Suprapubic skin (tissue), 4 donors: ENCODE data around the gene PRSS35. TPM values are rescaled to one million over a fixed set of nuclear protein-coding genes. Genes with fewer than 3 reads are reported as not detected.

Experiments
- DNase-seq, 2 donors: peaks; one replicate each; pipeline ENCODE4 v3.0.0-alpha.2; 2019; ENCODE audit warnings: low spot score in 2 of 2
- H3K27ac ChIP-seq: fragments of 200-600 bp; sonication (generic); one replicate; pipeline ENCODE4 v1.5.1; 2019
- H3K27me3 ChIP-seq: fragments of 200-600 bp; sonication (generic); one replicate; pipeline ENCODE4 v1.5.1; 2019
- H3K36me3 ChIP-seq: fragments of 200-600 bp; sonication (generic); one replicate; pipeline ENCODE4 v1.5.1; 2019
- H3K4me1 ChIP-seq: fragments of 200-600 bp; sonication (generic); one replicate; pipeline ENCODE4 v1.5.1; 2019
- H3K4me3 ChIP-seq: fragments of 200-600 bp; sonication (generic); one replicate; pipeline ENCODE4 v1.5.1; 2019; ENCODE audit warnings: mild to moderate bottlenecking
- H3K9me3 ChIP-seq: fragments of 200-600 bp; sonication (generic); one replicate; pipeline ENCODE4 v1.5.1; 2019
- EP300 ChIP-seq: sonication (generic); formaldehyde crosslinking; IDR thresholded peaks from one replicate; pipeline ENCODE4 v1.6.1; 2017; ENCODE audit warnings: antibody characterized with exemption
- POLR2A ChIP-seq, 2 donors: fragments of 450-650 bp; IDR thresholded peaks; one replicate each; pipeline ENCODE4 v1.6.1; 2017; ENCODE audit warnings: antibody characterized with exemption in 2 of 2, mild to moderate bottlenecking in 2 of 2, moderate library complexity in 2 of 2
- POLR2AphosphoS5 ChIP-seq, 3 donors: sonication (generic); formaldehyde crosslinking; IDR thresholded peaks; one replicate each; pipeline ENCODE4 v1.6.1; 2017; ENCODE audit warnings: antibody characterized with exemption in 3 of 3
- WGBS: methylation state at CpG from one replicate; pipeline ENCODE4 v1.1.5; 2018; 5-methylcytosine and 5-hydroxymethylcytosine counted together
- total RNA-seq, 4 donors: library from RNA; depleted of rRNA; stranded (reverse); fragments of >200 nt; gene quantifications; one replicate each; pipeline ENCODE4 v1.1.0, GENCODE V29; 2016
- TF ChIP-seq, protein P1 (sequence below), 2 donors: fragments of 200-600 bp in 1 of 2; fragments of 450-650 bp in 1 of 2; sonication (generic) in 1 of 2; IDR thresholded peaks; one replicate each; pipeline ENCODE4 v1.5.1; 2016 to 2019; ENCODE audit warnings: antibody characterized with exemption in 2 of 2, mild to moderate bottlenecking in 1 of 2, moderate library complexity in 1 of 2

The PRSS35 gene, protein sequence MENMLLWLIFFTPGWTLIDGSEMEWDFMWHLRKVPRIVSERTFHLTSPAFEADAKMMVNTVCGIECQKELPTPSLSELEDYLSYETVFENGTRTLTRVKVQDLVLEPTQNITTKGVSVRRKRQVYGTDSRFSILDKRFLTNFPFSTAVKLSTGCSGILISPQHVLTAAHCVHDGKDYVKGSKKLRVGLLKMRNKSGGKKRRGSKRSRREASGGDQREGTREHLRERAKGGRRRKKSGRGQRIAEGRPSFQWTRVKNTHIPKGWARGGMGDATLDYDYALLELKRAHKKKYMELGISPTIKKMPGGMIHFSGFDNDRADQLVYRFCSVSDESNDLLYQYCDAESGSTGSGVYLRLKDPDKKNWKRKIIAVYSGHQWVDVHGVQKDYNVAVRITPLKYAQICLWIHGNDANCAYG
- total RNA-seq = under 1 TPM in 1 of 4 donors, not detected in 3; 0.42 TPM

DNA sequence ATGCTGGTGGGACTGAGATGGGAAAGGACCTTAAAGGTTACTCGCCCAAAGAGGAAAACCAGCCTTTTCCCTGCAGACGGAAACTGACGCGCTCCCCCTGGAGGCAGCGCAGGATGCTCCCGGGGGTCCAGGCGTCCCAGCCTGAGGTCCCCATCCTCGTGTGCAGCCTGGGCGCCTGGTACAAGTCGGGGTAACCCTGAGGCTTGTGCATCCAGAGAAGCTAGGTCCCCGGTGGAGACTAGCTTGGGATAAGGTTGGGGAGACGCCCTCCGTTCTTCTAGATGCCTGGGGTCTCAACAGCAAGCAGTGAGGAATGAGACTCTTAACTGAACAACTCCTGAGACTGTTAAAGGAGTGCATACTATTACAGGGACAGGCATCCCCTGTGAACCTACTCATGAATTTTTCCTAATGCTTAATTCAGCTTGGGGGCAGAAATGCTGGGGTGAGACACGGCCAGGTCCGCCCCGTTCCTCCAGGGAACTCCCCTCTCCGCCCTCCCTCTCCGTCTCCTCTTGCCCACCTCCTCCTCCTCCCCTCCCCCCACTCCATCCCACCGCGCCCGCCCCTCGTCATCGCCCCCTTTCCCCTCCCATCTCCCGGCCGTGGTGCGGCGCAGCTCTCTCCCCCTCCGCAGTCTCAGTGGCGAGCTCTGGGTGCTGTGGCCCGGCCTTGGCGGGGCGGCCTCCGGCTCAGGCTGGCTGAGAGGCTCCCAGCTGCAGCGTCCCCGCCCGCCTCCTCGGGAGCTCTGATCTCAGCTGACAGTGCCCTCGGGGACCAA lies at the start of gene PRSS35:
PRSS35 (plus strand) TSS at position 634 of the 781 bp plus-strand sequence. CDS start 10,908 bp downstream, outside the sequence.
- H3K4me3 ChIP-seq = peak within 1 kb of the TSS; percentile 42
- no peak for TF ChIP-seq POLR2AphosphoS5 (IDR thresholded peaks at IDR 0.05)
- TF ChIP-seq, protein P1, sequence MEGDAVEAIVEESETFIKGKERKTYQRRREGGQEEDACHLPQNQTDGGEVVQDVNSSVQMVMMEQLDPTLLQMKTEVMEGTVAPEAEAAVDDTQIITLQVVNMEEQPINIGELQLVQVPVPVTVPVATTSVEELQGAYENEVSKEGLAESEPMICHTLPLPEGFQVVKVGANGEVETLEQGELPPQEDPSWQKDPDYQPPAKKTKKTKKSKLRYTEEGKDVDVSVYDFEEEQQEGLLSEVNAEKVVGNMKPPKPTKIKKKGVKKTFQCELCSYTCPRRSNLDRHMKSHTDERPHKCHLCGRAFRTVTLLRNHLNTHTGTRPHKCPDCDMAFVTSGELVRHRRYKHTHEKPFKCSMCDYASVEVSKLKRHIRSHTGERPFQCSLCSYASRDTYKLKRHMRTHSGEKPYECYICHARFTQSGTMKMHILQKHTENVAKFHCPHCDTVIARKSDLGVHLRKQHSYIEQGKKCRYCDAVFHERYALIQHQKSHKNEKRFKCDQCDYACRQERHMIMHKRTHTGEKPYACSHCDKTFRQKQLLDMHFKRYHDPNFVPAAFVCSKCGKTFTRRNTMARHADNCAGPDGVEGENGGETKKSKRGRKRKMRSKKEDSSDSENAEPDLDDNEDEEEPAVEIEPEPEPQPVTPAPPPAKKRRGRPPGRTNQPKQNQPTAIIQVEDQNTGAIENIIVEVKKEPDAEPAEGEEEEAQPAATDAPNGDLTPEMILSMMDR (IDR thresholded peaks at IDR 0.05) = peak in 1 of 2 donors; percentile 33
- H3K36me3 ChIP-seq = no peaks in the 10 kb centered on the region
- no peaks in the 10 kb centered on the region for H3K9me3 ChIP-seq
- H3K27ac ChIP-seq = no peak within 1 kb of the TSS
- no peak for DNase-seq
- peaks cover 14% of the 10 kb centered on the region for H3K4me1 ChIP-seq
- 3% methylated on average over 28 of the region's 38 CpGs for WGBS
- H3K27me3 ChIP-seq = no peaks in the 10 kb centered on the region

DNA sequence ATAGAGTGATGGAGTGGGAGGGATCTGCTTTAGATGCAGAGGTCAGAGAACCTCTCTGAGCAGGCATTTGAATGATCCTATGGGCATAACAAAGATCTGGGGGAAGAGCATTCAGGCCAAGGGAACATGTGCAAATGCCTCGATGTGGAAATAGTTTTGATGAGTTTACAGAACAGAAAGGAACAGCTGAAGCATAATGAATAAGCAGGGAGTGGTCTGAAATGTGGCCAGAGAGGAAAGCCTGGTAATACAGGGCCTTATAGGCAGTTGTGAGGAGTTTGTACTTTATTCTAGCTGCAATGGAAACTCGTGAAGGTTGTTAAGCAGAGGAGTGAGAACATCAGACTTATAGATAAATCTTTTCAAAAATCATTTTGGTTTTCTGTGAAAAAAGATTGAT lies 48.4 kb upstream of the PRSS35 start:
- no peaks in the 10 kb centered on the region for H3K27me3 ChIP-seq
- no peak overlapping the region for H3K4me3 ChIP-seq
- H3K4me1 ChIP-seq = no peaks in the 10 kb centered on the region
- no peak for DNase-seq
- no peaks in the 10 kb centered on the region for H3K36me3 ChIP-seq
- no peaks in the 10 kb centered on the region for H3K9me3 ChIP-seq
- 36% methylated on average over 2 of the region's 2 CpGs for WGBS
- H3K27ac ChIP-seq = peak overlapping the region; percentile 32
- TF ChIP-seq EP300 (no peak), POLR2A (IDR thresholded peaks at IDR 0.05) (no peak), POLR2AphosphoS5 (IDR thresholded peaks at IDR 0.05) (no peak)
- TF ChIP-seq, protein P1 (IDR thresholded peaks at IDR 0.05) = no peak

DNA sequence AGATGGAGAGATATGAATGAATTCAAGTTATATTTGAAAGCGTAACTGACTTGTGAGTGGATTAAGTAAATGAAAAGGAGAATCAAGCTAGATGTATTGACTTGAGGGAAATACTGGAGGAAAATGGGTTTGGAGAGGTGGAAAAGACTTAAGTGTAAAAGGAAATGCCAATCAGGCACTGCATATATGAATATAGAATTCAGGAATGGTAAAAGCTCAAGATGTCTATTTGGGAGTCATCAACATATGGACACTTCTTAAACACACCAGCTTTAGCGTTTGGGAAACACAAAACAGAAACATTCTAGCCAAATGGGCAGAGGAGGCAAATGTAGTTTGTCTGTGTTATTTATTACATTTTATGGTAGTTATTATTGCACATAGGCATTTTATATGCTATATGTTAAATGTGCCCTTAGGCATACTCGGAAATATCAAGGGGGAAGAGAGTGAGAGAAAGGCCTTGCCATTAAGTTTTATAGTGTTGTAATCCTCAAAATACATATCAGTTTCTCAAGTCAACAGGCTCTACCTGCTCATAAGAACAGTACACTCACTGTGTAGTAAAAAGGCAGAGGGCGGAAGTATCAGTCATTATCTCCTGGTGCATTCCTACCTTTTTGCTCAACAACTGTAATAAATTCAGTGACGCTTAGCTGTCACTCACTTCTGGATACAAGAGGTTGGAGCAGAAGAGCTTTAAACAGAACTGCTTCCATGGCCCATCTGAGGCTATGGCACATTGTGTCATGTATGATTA lies 47.8 kb upstream of the PRSS35 start:
- no peak for TF ChIP-seq POLR2A (IDR thresholded peaks at IDR 0.05)
- TF ChIP-seq EP300 = no peak
- TF ChIP-seq, protein P1 (IDR thresholded peaks at IDR 0.05) = no peak
- no peak for TF ChIP-seq POLR2AphosphoS5 (IDR thresholded peaks at IDR 0.05)
- DNase-seq = no peak
- Histone ChIP-seq H3K27me3 (no peaks in the 10 kb centered on the region), H3K9me3 (no peaks in the 10 kb centered on the region), H3K36me3 (no peaks in the 10 kb centered on the region), H3K27ac (peak overlapping the region; percentile 32), H3K4me1 (no peaks in the 10 kb centered on the region), H3K4me3 (no peak overlapping the region)
- WGBS = 72% methylated on average over 5 of the region's 5 CpGs

DNA sequence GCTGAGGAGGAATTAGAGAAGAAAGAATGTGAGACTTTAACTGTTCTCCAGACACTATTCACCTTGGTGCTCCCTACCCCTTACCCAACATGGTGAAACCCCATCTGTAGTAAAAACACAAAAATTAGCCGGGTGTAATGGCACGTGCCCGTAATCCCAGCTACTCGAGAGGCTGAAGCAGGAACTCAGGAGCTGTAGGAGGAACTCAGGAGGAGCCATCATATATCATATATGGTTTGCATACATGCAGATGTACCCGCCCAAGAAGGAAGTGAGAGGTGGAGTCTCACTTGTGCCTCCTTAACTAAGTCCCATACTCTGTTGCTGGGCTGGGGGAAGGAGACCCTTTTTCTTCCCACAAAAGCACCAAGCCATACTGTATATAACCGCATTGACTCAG lies 46.0 kb upstream of the PRSS35 start:
- 91% methylated on average over 6 of the region's 6 CpGs for WGBS
- Histone ChIP-seq H3K4me1 (no peaks in the 10 kb centered on the region), H3K27me3 (no peaks in the 10 kb centered on the region), H3K4me3 (no peak overlapping the region), H3K36me3 (no peaks in the 10 kb centered on the region), H3K27ac (no peak overlapping the region), H3K9me3 (no peaks in the 10 kb centered on the region)
- TF ChIP-seq POLR2AphosphoS5 (IDR thresholded peaks at IDR 0.05) (no peak), POLR2A (IDR thresholded peaks at IDR 0.05) (no peak), EP300 (no peak)
- TF ChIP-seq, protein P1 (IDR thresholded peaks at IDR 0.05) = no peak
- DNase-seq = no peak
